ENCODE data around the gene NUDT17.

Gene NUDT17

GRCh38 chr1:145863282-145864018 is 18.0 kb downstream of the NUDT17 start:
- no peak for DNase-seq
- TF ChIP-seq GATA1 (IDR thresholded peaks at IDR 0.05; ENCODE audit: low read depth, low read length) (no peak), POLR2A (IDR thresholded peaks at IDR 0.05; ENCODE audit: low read length) (no peak)

- TF ChIP-seq POLR2A (IDR thresholded peaks at IDR 0.05; ENCODE audit: low read length) = no peak
- TF ChIP-seq GATA1 (IDR thresholded peaks at IDR 0.05; ENCODE audit: low read depth, low read length) = no peak
Measured at GRCh38 chr1:145868232-145868631, 22.8 kb downstream of the NUDT17 start.

GRCh38 chr1:145871994-145872924 is 26.8 kb downstream of the NUDT17 start:
- no peak for TF ChIP-seq GATA1 (IDR thresholded peaks at IDR 0.05; ENCODE audit: low read depth, low read length)
- no peak for TF ChIP-seq POLR2A (IDR thresholded peaks at IDR 0.05; ENCODE audit: low read length)
- DNase-seq = no peak

More at GRCh38 chr1:145868232-145868631, 22.8 kb downstream of the NUDT17 start:
- no peak for DNase-seq

GRCh38 chr1:145874646-145875045 is 29.2 kb downstream of the NUDT17 start:
- TF ChIP-seq GATA1 (IDR thresholded peaks at IDR 0.05; ENCODE audit: low read depth, low read length) = no peak
- no peak for DNase-seq

GRCh38 chr1:145877923-145878486 is 32.6 kb downstream of the NUDT17 start:
- peak; percentile 46 to 64 for DNase-seq
- no peak for TF ChIP-seq GATA1 (IDR thresholded peaks at IDR 0.05; ENCODE audit: low read depth, low read length)
- no peak for TF ChIP-seq POLR2A (IDR thresholded peaks at IDR 0.05; ENCODE audit: low read length)

- TF ChIP-seq GATA1 (IDR thresholded peaks at IDR 0.05; ENCODE audit: low read depth, low read length) = no peak
- TF ChIP-seq POLR2A (IDR thresholded peaks at IDR 0.05; ENCODE audit: low read length) = no peak
- no peak for DNase-seq
Measured at GRCh38 chr1:145878724-145879123, 33.3 kb downstream of the NUDT17 start.

- no peak for DNase-seq
- TF ChIP-seq POLR2A (IDR thresholded peaks at IDR 0.05; ENCODE audit: low read length) = no peak
- TF ChIP-seq GATA1 (IDR thresholded peaks at IDR 0.05; ENCODE audit: low read depth, low read length) = no peak
Measured at GRCh38 chr1:145879775-145880174, 34.3 kb downstream of the NUDT17 start.

GRCh38 chr1:145884675-145885074 is 39.2 kb downstream of the NUDT17 start:
- no peak for DNase-seq
- TF ChIP-seq POLR2A (IDR thresholded peaks at IDR 0.05; ENCODE audit: low read length) = no peak
- no peak for TF ChIP-seq GATA1 (IDR thresholded peaks at IDR 0.05; ENCODE audit: low read depth, low read length)

GRCh38 chr1:145885738-145886287 is 40.4 kb downstream of the NUDT17 start, which contains the start of gene ANKRD35:
Gene ANKRD35 (minus strand): TSS chr1:145885866. CDS start chr1:145885758, 108 bp downstream.
- TF ChIP-seq POLR2A (IDR thresholded peaks at IDR 0.05; ENCODE audit: low read length) = no peak
- TF ChIP-seq GATA1 (IDR thresholded peaks at IDR 0.05; ENCODE audit: low read depth, low read length) = no peak
- peak; percentile 82 to 84 for DNase-seq

- DNase-seq = peak in 1 of 2 experiments; percentile 23
- TF ChIP-seq GATA1 (IDR thresholded peaks at IDR 0.05; ENCODE audit: low read depth, low read length) (no peak), POLR2A (IDR thresholded peaks at IDR 0.05; ENCODE audit: low read length) (no peak)
Measured at GRCh38 chr1:145886390-145886789, 41.0 kb downstream of the NUDT17 start.

- TF ChIP-seq GATA1 (IDR thresholded peaks at IDR 0.05; ENCODE audit: low read depth, low read length) (no peak), POLR2A (IDR thresholded peaks at IDR 0.05; ENCODE audit: low read length) (no peak)
- DNase-seq = no peak
Measured at GRCh38 chr1:145886816-145887215, 41.4 kb downstream of the NUDT17 start.

- DNase-seq = no peak
- TF ChIP-seq GATA1 (IDR thresholded peaks at IDR 0.05; ENCODE audit: low read depth, low read length) (no peak), POLR2A (IDR thresholded peaks at IDR 0.05; ENCODE audit: low read length) (no peak)
Measured at GRCh38 chr1:145887631-145888030, 42.2 kb downstream of the NUDT17 start.

GRCh38 chr1:145889722-145890121 is 44.3 kb downstream of the NUDT17 start:
- no peak for TF ChIP-seq GATA1 (IDR thresholded peaks at IDR 0.05; ENCODE audit: low read depth, low read length)
- no peak for DNase-seq

- TF ChIP-seq GATA1 (IDR thresholded peaks at IDR 0.05; ENCODE audit: low read depth, low read length) = no peak
- no peak for TF ChIP-seq POLR2A (IDR thresholded peaks at IDR 0.05; ENCODE audit: low read length)
- DNase-seq = no peak
Measured at GRCh38 chr1:145891143-145891542, 45.7 kb downstream of the NUDT17 start.
